RWPE1 (cell line): ENCODE results near the gene SDC1.
"Not testable (repeated sequence)": the region's sequence is repeated elsewhere in the genome, so short reads cannot be mapped to it uniquely, and the experiment has no call there.

Experiments
- CTCF ChIA-PET: fragments of 350-600 bp; sonication (Branson Sonifier 250); formaldehyde crosslinking; extraction: SDS; loops from one replicate; lab custom pipeline; 2021; lab: Yijun Ruan, JAX
- POLR2A ChIA-PET: fragments of 400-600 bp; formaldehyde crosslinking; extraction: SDS; loops from one replicate; lab custom pipeline; 2020; ENCODE audit warnings: antibody characterized with exemption; ENCODE audit not compliant: low non-redundant PET; lab: Yijun Ruan, JAX
- DNase-seq: peaks from one replicate; pipeline ENCODE4 v3.0.0; 2012; ENCODE audit warnings: low spot score
- H3K27ac ChIP-seq: fragments of 450-650 bp; 2 replicates; pipeline ENCODE4 v1.5.1; 2017
- CTCF ChIP-seq: fragments of 450-650 bp; conservative IDR thresholded peaks from 2 replicates; pipeline ENCODE4 v1.5.1; 2017; ENCODE audit warnings: low read depth, mild to moderate bottlenecking

SDC1 gene

GRCh38 chr2:20254731-20255130 is 29.8 kb upstream of the SDC1 start:
- no peak overlapping the region for H3K27ac ChIP-seq
- no peak for DNase-seq
- TF ChIP-seq CTCF, result no peak
- POLR2A ChIA-PET, result no interaction called here
- CTCF ChIA-PET, result no interaction called here

GRCh38 chr2:20250436-20250835 is 25.5 kb upstream of the SDC1 start:
- DNase-seq, result no peak
- no peak overlapping the region for H3K27ac ChIP-seq
- ChIA-PET CTCF (interaction anchor here (1.2 kb wide), 1 partner anchor 25 kb away, joined by 3 read pairs; no protein-coding TSS in a partner anchor), POLR2A (no interaction called here)
- no peak for TF ChIP-seq CTCF

GRCh38 chr2:20249170-20249569 is 24.2 kb upstream of the SDC1 start:
- ChIA-PET CTCF (interaction anchor here (0.7 kb wide), 1 partner anchor 60 kb away, joined by 3 read pairs; no protein-coding TSS in a partner anchor), POLR2A (no interaction called here)
- TF ChIP-seq CTCF, result no peak
- DNase-seq, result no peak
- no peak overlapping the region for H3K27ac ChIP-seq

- ChIA-PET POLR2A (no interaction called here), CTCF (interaction anchor here (0.7 to 1.0 kb wide), 3 partner anchors 22 to 668 kb away, joined by 4 read pairs; no protein-coding TSS in a partner anchor)
- DNase-seq, result no peak
- TF ChIP-seq CTCF, result no peak
- H3K27ac ChIP-seq, result peak overlapping the region; percentile 53
Observed at GRCh38 chr2:20247084-20247483, 22.2 kb upstream of the SDC1 start.

- POLR2A ChIA-PET, CTCF ChIA-PET, DNase-seq: not testable (repeated sequence)
- H3K27ac ChIP-seq, result peak overlapping the region; percentile 47
Observed at GRCh38 chr2:20243637-20244036, 18.7 kb upstream of the SDC1 start.

- ChIA-PET POLR2A (no interaction called here), CTCF (interaction anchor here (0.7 to 1.1 kb wide), 3 partner anchors 45 to 1930 kb away, joined by 3 to 5 read pairs (median 3); no protein-coding TSS in a partner anchor)
- TF ChIP-seq CTCF, result no peak
- no peak for DNase-seq
- peak overlapping the region; percentile 47 for H3K27ac ChIP-seq
Observed at GRCh38 chr2:20242727-20243377, 17.9 kb upstream of the SDC1 start.
